ENCODE data around the gene ZNF343. TPM values are rescaled to one million over a fixed set of nuclear protein-coding genes. Genes with fewer than 3 reads are reported as not detected.

ZNF343 gene
- total and polyA plus RNA-seq, 2 of the 4 experiments (the other 2 are of a cell fraction) = 7.8 to 26.2 TPM

GRCh38 chr20:2533118-2533517, 24.4 kb upstream of the ZNF343 start:
- dilution Hi-C loops (cut with HindIII; ENCODE audit: low sequenced_read_pairs, unreplicated experiment) (no loop called here), intact Hi-C loops (cut with micrococcal nuclease) (no loop called here), in situ Hi-C loops (cut with MboI; ENCODE audit: low sequenced_read_pairs) (no loop called here)
- H4K8ac ChIP-seq (ENCODE audit: low read depth in 2 of 2, low read length in 2 of 2) = no peak overlapping the region
- no peak overlapping the region for H3K18ac ChIP-seq (ENCODE audit: low read depth, low read length)
- no peak overlapping the region for H2AK5ac ChIP-seq (ENCODE audit: low read depth, low read length)
- H2AK9ac ChIP-seq (replicated peaks; ENCODE audit: low read depth, low read length, poor library complexity) = no peak overlapping the region
- H3K4me3 ChIP-seq (ENCODE audit: insufficient read depth, low read depth, low read length) = no peak overlapping the region
- no peak overlapping the region for H2BK20ac ChIP-seq (ENCODE audit: low read depth, low read length)
- no peak overlapping the region for H3K4ac ChIP-seq (ENCODE audit: low read depth, low read length)
- no TSS peak for BruUV-seq (replicated peaks)
- H2BK15ac ChIP-seq (ENCODE audit: low read depth, low read length) = no peak overlapping the region
- H3K4me2 ChIP-seq (ENCODE audit: low read depth, low read length) = no peak overlapping the region
- no peak overlapping the region for H2BK5ac ChIP-seq (ENCODE audit: low read depth, low read length, poor library complexity, severe bottlenecking)
- no peaks in the 10 kb centered on the region for H4K20me1 ChIP-seq (ENCODE audit: insufficient read depth, low read length)
- no peak overlapping the region for H4K5ac ChIP-seq (ENCODE audit: low read depth, low read length)
- no peaks in the 10 kb centered on the region for H3K79me1 ChIP-seq (ENCODE audit: low read depth in 1 of 2, low read length in 2 of 2)
- H3K56ac ChIP-seq (ENCODE audit: extremely low read depth, insufficient read depth, low read length) = no peak overlapping the region
- ATAC-seq (ENCODE audit: low read depth) (no peak), DNase-seq (no peak)
- no peak overlapping the region for H3K14ac ChIP-seq (replicated peaks; ENCODE audit: low read depth, low read length)
- H3K27ac ChIP-seq (ENCODE audit: insufficient read depth, low read length) = no peak overlapping the region
- no peak overlapping the region for H2AFZ ChIP-seq (replicated peaks; ENCODE audit: low read length, poor library complexity)
- H3K23ac ChIP-seq (ENCODE audit: low read depth, low read length) = no peak overlapping the region; the same call in 1 of the 2 replicates
- TF ChIP-seq CHD1 (IDR thresholded peaks at IDR 0.05; ENCODE audit: low read depth, low read length) (no peak), NFE2L2 (IDR thresholded peaks at IDR 0.05; ENCODE audit: low read depth, low read length) (no peak), CEBPB (IDR thresholded peaks at IDR 0.05; ENCODE audit: low read depth, low read length) (no peak), ELK1 (IDR thresholded peaks at IDR 0.05; ENCODE audit: borderline replicate concordance, low read depth, low read length) (no peak), USF2 (IDR thresholded peaks at IDR 0.05; ENCODE audit: low read depth, low read length) (no peak), BHLHE40 (IDR thresholded peaks at IDR 0.05; ENCODE audit: low read depth, low read length) (no peak), POLR2A (IDR thresholded peaks at IDR 0.05; ENCODE audit: low read depth, low read length) (no peak), RFX5 (IDR thresholded peaks at IDR 0.05; ENCODE audit: low read depth, low read length) (no peak), FOS (IDR thresholded peaks at IDR 0.05; ENCODE audit: low read depth, low read length) (no peak), RAD21 (IDR thresholded peaks at IDR 0.05; ENCODE audit: low read length) (no peak)
- no peak overlapping the region for H2BK120ac ChIP-seq (ENCODE audit: low read depth, low read length)
- H3K9me3 ChIP-seq (ENCODE audit: control insufficient read depth, insufficient read depth, low read length) = no peaks in the 10 kb centered on the region
- H3K27me3 ChIP-seq (ENCODE audit: control insufficient read depth, insufficient read depth, low read length) = peaks cover 49% of the 10 kb centered on the region
- H3K9me1 ChIP-seq (ENCODE audit: insufficient read depth, low read length) = no peaks in the 10 kb centered on the region; the same call in 1 of the 2 replicates
- no peak overlapping the region for H4K91ac ChIP-seq (ENCODE audit: insufficient read depth, low read depth, low read length)
- POLR2A ChIA-PET (ENCODE audit: unreplicated experiment) = no interaction called here
- WGBS, 2 experiments (ENCODE audit: extremely low coverage in 2 of 2, insufficient read length in 1 of 2) = no CpG with 5 or more reads among the region's 8 CpGs
- no peaks in the 10 kb centered on the region for H3K36me3 ChIP-seq (ENCODE audit: control insufficient read depth, insufficient read depth, low read length)
- H3K4me1 ChIP-seq (ENCODE audit: control insufficient read depth, insufficient read depth, low read length) = no peaks in the 10 kb centered on the region
- CTCF ChIA-PET = no interaction called here
- H3K9ac ChIP-seq (ENCODE audit: low read depth, low read length) = no peak overlapping the region

Data from IMR-90 (cell line).